ENCODE measurements around the gene CDH6. TPM values are rescaled to one million over a fixed set of nuclear protein-coding genes. Genes with fewer than 3 reads are reported as not detected.

CDH6 gene
- total RNA-seq, 1 donor from 2014 or later, result 5.7 TPM

- Histone ChIP-seq H3K4me1 (ENCODE audit: control insufficient read depth in 3 of 3, insufficient read depth in 3 of 3, low read length in 3 of 3) (peaks cover 6 to 11% (median 10%) of the 10 kb centered on the region in 3 donors), H3K9ac (ENCODE audit: low read depth in 1 of 3, low read length in 3 of 3) (no peak overlapping the region), H3K9me3 (ENCODE audit: control insufficient read depth in 3 of 3, low read length in 3 of 3) (no peaks in the 10 kb centered on the region), H3K27ac (ENCODE audit: low read depth, low read length) (peak overlapping the region; percentile 47), H3K36me3 (ENCODE audit: control insufficient read depth in 3 of 3, insufficient read depth in 3 of 3, low read length in 3 of 3) (no peaks in the 10 kb centered on the region), H3K4me3 (ENCODE audit: low read length in 3 of 3) (peak overlapping the region; percentile 55 to 65 (median 61)), H3K27me3 (ENCODE audit: control insufficient read depth in 3 of 3, insufficient read depth in 3 of 3, low read length in 3 of 3) (peaks cover 25 to 35% (median 31%) of the 10 kb centered on the region in 3 donors)
Observed at GRCh38 chr5:31194892-31195555, 1.5 kb downstream of the CDH6 start.

- Histone ChIP-seq H3K4me3 (ENCODE audit: low read length in 3 of 3) (no peak overlapping the region), H3K27me3 (ENCODE audit: control insufficient read depth in 3 of 3, insufficient read depth in 3 of 3, low read length in 3 of 3) (peaks cover 25 to 35% (median 31%) of the 10 kb centered on the region in 3 donors), H3K9me3 (ENCODE audit: control insufficient read depth in 3 of 3, low read length in 3 of 3) (no peaks in the 10 kb centered on the region), H3K9ac (ENCODE audit: low read depth in 1 of 3, low read length in 3 of 3) (no peak overlapping the region), H3K36me3 (ENCODE audit: control insufficient read depth in 3 of 3, insufficient read depth in 3 of 3, low read length in 3 of 3) (no peaks in the 10 kb centered on the region), H3K27ac (ENCODE audit: low read depth, low read length) (no peak overlapping the region), H3K4me1 (ENCODE audit: control insufficient read depth in 3 of 3, insufficient read depth in 3 of 3, low read length in 3 of 3) (peaks cover 6 to 11% (median 10%) of the 10 kb centered on the region in 3 donors)
Observed at GRCh38 chr5:31196309-31196708, 2.8 kb downstream of the CDH6 start.

DNA sequence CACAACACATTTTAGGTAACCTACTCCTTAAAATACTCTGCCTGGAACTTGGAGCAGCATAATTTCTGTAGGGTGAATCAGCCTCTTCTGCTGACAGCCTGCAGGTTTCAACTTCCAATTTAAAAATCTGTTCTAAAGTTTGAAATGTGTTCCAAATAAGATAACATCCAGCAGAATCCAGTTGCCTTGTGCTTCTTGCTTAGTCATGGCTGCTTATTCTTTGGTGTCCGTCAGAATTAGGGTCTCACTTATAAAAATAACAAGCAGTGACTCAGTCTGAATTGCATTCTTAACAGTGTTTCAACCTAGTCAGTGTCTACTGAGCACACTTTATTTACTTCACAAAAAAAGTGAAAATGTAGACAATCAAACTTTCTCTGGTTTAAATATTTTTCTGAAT is 3.7 kb downstream of the CDH6 start:
- peaks cover 6 to 11% (median 10%) of the 10 kb centered on the region in 3 donors for H3K4me1 ChIP-seq (ENCODE audit: control insufficient read depth in 3 of 3, insufficient read depth in 3 of 3, low read length in 3 of 3)
- no peaks in the 10 kb centered on the region for H3K36me3 ChIP-seq (ENCODE audit: control insufficient read depth in 3 of 3, insufficient read depth in 3 of 3, low read length in 3 of 3)
- no peaks in the 10 kb centered on the region for H3K9me3 ChIP-seq (ENCODE audit: control insufficient read depth in 3 of 3, low read length in 3 of 3)
- H3K9ac ChIP-seq (ENCODE audit: low read depth in 1 of 3, low read length in 3 of 3), result no peak overlapping the region
- H3K27me3 ChIP-seq (ENCODE audit: control insufficient read depth in 3 of 3, insufficient read depth in 3 of 3, low read length in 3 of 3), result peaks cover 24 to 34% (median 30%) of the 10 kb centered on the region in 3 donors
- no peak overlapping the region for H3K4me3 ChIP-seq (ENCODE audit: low read length in 3 of 3)
- no peak overlapping the region for H3K27ac ChIP-seq (ENCODE audit: low read depth, low read length)

DNA sequence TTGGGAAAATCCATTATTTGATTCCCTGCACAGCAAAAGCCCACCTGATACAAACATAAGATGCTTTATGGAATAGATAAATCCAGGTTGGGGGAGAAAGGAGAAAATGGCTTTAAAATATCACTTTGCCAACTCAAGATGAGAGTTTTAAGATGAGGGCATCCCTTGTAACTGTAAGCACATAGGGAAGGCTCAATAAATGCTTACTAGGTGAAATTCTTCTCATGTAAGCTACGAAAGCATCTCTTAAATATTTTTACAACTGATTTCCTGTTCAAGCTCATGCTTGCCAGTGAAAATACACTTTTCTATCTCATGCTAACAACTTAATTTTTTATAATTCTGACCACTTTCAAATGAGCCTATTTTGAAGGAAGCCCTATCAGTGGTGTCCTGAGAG is 11.5 kb downstream of the CDH6 start:
- Histone ChIP-seq H3K9me3 (ENCODE audit: control insufficient read depth in 3 of 3, low read length in 3 of 3) (no peaks in the 10 kb centered on the region), H3K36me3 (ENCODE audit: control insufficient read depth in 3 of 3, insufficient read depth in 3 of 3, low read length in 3 of 3) (no peaks in the 10 kb centered on the region), H3K27me3 (ENCODE audit: control insufficient read depth in 3 of 3, insufficient read depth in 3 of 3, low read length in 3 of 3) (no peaks in the 10 kb centered on the region), H3K4me1 (ENCODE audit: control insufficient read depth in 3 of 3, insufficient read depth in 3 of 3, low read length in 3 of 3) (no peaks in the 10 kb centered on the region), H3K4me3 (ENCODE audit: low read length in 3 of 3) (no peak overlapping the region), H3K9ac (ENCODE audit: low read depth in 1 of 3, low read length in 3 of 3) (no peak overlapping the region), H3K27ac (ENCODE audit: low read depth, low read length) (no peak overlapping the region)

DNA sequence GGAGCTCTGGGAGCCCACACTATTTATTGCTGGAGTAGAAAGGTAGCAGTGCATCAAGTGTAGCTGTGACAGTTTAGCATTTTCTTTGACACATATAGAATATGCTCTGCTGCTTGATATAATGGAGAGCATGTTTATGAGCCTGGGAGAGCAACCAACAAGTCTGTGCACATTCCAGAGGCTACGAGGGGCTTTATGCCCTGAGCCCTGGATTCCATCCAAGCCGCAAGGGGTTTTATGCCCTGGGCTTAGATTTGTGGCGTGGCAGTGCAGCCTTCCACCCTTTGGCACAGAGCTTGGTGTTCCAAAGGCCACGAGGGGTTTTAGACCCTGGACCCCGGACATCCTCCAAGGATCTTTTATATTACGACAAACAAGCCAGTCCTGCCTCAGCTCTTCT is 14.6 kb downstream of the CDH6 start:
- Histone ChIP-seq H3K9me3 (ENCODE audit: control insufficient read depth in 3 of 3, low read length in 3 of 3) (no peaks in the 10 kb centered on the region), H3K27me3 (ENCODE audit: control insufficient read depth in 3 of 3, insufficient read depth in 3 of 3, low read length in 3 of 3) (no peaks in the 10 kb centered on the region), H3K27ac (ENCODE audit: low read depth, low read length) (no peak overlapping the region)

GRCh38 chr5:31209334-31209733 is 15.8 kb downstream of the CDH6 start:
- no peaks in the 10 kb centered on the region for H3K36me3 ChIP-seq (ENCODE audit: control insufficient read depth in 3 of 3, insufficient read depth in 3 of 3, low read length in 3 of 3)
- no peaks in the 10 kb centered on the region for H3K4me1 ChIP-seq (ENCODE audit: control insufficient read depth in 3 of 3, insufficient read depth in 3 of 3, low read length in 3 of 3)
- no peak overlapping the region for H3K4me3 ChIP-seq (ENCODE audit: low read length in 3 of 3)
- no peak overlapping the region for H3K9ac ChIP-seq (ENCODE audit: low read depth in 1 of 3, low read length in 3 of 3)
- no peak overlapping the region for H3K27ac ChIP-seq (ENCODE audit: low read depth, low read length)
- no peaks in the 10 kb centered on the region for H3K9me3 ChIP-seq (ENCODE audit: control insufficient read depth in 3 of 3, low read length in 3 of 3)
- no peaks in the 10 kb centered on the region for H3K27me3 ChIP-seq (ENCODE audit: control insufficient read depth in 3 of 3, insufficient read depth in 3 of 3, low read length in 3 of 3)

More for the DNA sequence above, 14.6 kb downstream of the CDH6 start:
- Histone ChIP-seq H3K4me3 (ENCODE audit: low read length in 3 of 3) (no peak overlapping the region), H3K4me1 (ENCODE audit: control insufficient read depth in 3 of 3, insufficient read depth in 3 of 3, low read length in 3 of 3) (no peaks in the 10 kb centered on the region), H3K9ac (ENCODE audit: low read depth in 1 of 3, low read length in 3 of 3) (no peak overlapping the region), H3K36me3 (ENCODE audit: control insufficient read depth in 3 of 3, insufficient read depth in 3 of 3, low read length in 3 of 3) (no peaks in the 10 kb centered on the region)

- Histone ChIP-seq H3K27me3 (ENCODE audit: control insufficient read depth in 3 of 3, insufficient read depth in 3 of 3, low read length in 3 of 3) (no peaks in the 10 kb centered on the region), H3K4me1 (ENCODE audit: control insufficient read depth in 3 of 3, insufficient read depth in 3 of 3, low read length in 3 of 3) (no peaks in the 10 kb centered on the region), H3K9ac (ENCODE audit: low read depth in 1 of 3, low read length in 3 of 3) (no peak overlapping the region), H3K4me3 (ENCODE audit: low read length in 3 of 3) (no peak overlapping the region), H3K9me3 (ENCODE audit: control insufficient read depth in 3 of 3, low read length in 3 of 3) (no peaks in the 10 kb centered on the region), H3K36me3 (ENCODE audit: control insufficient read depth in 3 of 3, insufficient read depth in 3 of 3, low read length in 3 of 3) (no peaks in the 10 kb centered on the region), H3K27ac (ENCODE audit: low read depth, low read length) (no peak overlapping the region)
Observed at GRCh38 chr5:31211098-31211497, 17.6 kb downstream of the CDH6 start.

DNA sequence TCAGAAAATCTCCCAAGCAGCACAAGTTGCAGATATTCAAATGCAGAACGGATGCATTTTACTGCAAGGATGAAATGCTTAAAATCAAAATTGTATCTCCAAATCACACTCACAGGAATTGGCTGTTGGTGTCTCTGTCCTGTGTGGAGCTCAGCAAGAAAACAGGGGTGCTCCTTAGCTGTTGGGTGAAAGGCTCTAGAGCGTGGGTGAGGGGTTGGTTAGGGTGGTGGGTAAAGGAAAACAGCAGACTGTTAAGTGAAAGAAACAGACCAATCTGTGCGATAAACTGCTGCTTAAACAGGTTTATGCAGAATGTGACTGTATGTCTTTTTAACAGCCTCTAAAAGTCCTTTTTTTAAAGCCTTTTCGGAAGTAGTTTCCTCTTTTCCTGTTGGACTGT is 19.8 kb downstream of the CDH6 start:
- Histone ChIP-seq H3K4me1 (ENCODE audit: control insufficient read depth in 3 of 3, insufficient read depth in 3 of 3, low read length in 3 of 3) (no peaks in the 10 kb centered on the region), H3K27me3 (ENCODE audit: control insufficient read depth in 3 of 3, insufficient read depth in 3 of 3, low read length in 3 of 3) (no peaks in the 10 kb centered on the region), H3K9ac (ENCODE audit: low read depth in 1 of 3, low read length in 3 of 3) (no peak overlapping the region), H3K27ac (ENCODE audit: low read depth, low read length) (no peak overlapping the region), H3K9me3 (ENCODE audit: control insufficient read depth in 3 of 3, low read length in 3 of 3) (no peaks in the 10 kb centered on the region), H3K4me3 (ENCODE audit: low read length in 3 of 3) (no peak overlapping the region), H3K36me3 (ENCODE audit: control insufficient read depth in 3 of 3, insufficient read depth in 3 of 3, low read length in 3 of 3) (no peaks in the 10 kb centered on the region)

- Histone ChIP-seq H3K27me3 (ENCODE audit: control insufficient read depth in 3 of 3, insufficient read depth in 3 of 3, low read length in 3 of 3) (no peaks in the 10 kb centered on the region), H3K27ac (ENCODE audit: low read depth, low read length) (no peak overlapping the region), H3K9ac (ENCODE audit: low read depth in 1 of 3, low read length in 3 of 3) (no peak overlapping the region), H3K9me3 (ENCODE audit: control insufficient read depth in 3 of 3, low read length in 3 of 3) (no peaks in the 10 kb centered on the region), H3K4me3 (ENCODE audit: low read length in 3 of 3) (no peak overlapping the region), H3K36me3 (ENCODE audit: control insufficient read depth in 3 of 3, insufficient read depth in 3 of 3, low read length in 3 of 3) (no peaks in the 10 kb centered on the region), H3K4me1 (ENCODE audit: control insufficient read depth in 3 of 3, insufficient read depth in 3 of 3, low read length in 3 of 3) (no peaks in the 10 kb centered on the region)
Observed at GRCh38 chr5:31213705-31214121, 20.2 kb downstream of the CDH6 start.

DNA sequence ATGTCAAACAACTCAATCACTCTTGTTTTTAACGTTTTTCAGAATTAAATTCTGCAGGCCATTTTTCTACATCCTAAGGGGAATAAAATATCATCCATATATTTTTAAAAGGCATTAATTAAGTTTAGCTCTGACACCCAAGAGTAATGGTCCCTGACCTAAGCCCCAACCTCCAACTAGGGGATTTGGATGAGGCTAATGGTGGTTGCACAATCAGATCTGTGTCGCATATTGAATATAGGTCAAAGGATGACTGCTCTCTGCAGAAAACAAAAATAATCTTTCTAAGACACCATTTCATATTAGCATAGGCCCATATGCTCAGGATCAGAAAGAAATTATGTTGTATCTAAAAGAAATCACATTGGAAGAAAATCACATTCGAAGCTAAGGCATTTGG is 20.7 kb downstream of the CDH6 start:
- no peak overlapping the region for H3K9ac ChIP-seq (ENCODE audit: low read depth in 1 of 3, low read length in 3 of 3)
- H3K9me3 ChIP-seq (ENCODE audit: control insufficient read depth in 3 of 3, low read length in 3 of 3), result no peaks in the 10 kb centered on the region
- no peaks in the 10 kb centered on the region for H3K4me1 ChIP-seq (ENCODE audit: control insufficient read depth in 3 of 3, insufficient read depth in 3 of 3, low read length in 3 of 3)

More for the DNA sequence above, 20.7 kb downstream of the CDH6 start:
- no peak overlapping the region for H3K4me3 ChIP-seq (ENCODE audit: low read length in 3 of 3)
- H3K36me3 ChIP-seq (ENCODE audit: control insufficient read depth in 3 of 3, insufficient read depth in 3 of 3, low read length in 3 of 3), result no peaks in the 10 kb centered on the region
- H3K27ac ChIP-seq (ENCODE audit: low read depth, low read length), result no peak overlapping the region
- H3K27me3 ChIP-seq (ENCODE audit: control insufficient read depth in 3 of 3, insufficient read depth in 3 of 3, low read length in 3 of 3), result no peaks in the 10 kb centered on the region

All from skeletal muscle tissue (tissue), 4 donors.